GM19452 (cell line): ENCODE data around the gene EIF3I.
"Not testable (repeated sequence)": the region's sequence is repeated elsewhere in the genome, so short reads cannot be mapped to it uniquely, and the experiment has no call there.

Experiments
- ATAC-seq: cut with Tn5 transposase; IDR thresholded peaks from one replicate; pipeline ENCODE4 v1.9.1; 2021; ENCODE audit not compliant: unreplicated experiment

The EIF3I gene

DNA sequence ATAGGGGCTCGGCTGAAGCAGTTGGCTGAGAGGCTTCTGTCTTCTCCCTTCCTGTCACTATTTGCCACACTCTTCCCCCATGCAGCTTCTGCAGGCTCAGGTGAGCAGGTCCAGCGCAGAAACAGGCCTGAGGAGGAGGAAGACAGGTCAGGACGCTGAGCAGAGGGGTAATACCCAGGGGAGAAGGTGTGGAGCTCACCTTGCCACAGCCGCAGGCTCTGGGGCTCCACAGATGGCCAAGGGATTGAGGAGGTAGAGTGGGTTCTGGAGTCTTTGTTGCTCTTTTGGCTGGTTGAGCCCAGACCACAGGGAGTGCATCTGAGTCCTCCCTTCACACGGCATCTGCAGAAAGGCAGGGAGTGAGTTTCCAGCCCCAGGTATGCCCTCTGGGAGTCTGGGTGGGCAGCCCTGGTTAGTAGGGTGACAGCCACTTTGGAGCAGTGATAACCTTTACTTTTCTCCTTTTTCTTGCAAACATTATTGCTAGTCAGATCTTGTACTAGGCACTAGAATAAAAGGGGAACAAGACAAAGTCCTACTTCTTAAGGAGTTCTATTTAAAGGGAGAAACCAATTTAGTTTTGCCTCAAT lies 9.7 kb downstream of the EIF3I start:
- ATAC-seq: no peak

DNA sequence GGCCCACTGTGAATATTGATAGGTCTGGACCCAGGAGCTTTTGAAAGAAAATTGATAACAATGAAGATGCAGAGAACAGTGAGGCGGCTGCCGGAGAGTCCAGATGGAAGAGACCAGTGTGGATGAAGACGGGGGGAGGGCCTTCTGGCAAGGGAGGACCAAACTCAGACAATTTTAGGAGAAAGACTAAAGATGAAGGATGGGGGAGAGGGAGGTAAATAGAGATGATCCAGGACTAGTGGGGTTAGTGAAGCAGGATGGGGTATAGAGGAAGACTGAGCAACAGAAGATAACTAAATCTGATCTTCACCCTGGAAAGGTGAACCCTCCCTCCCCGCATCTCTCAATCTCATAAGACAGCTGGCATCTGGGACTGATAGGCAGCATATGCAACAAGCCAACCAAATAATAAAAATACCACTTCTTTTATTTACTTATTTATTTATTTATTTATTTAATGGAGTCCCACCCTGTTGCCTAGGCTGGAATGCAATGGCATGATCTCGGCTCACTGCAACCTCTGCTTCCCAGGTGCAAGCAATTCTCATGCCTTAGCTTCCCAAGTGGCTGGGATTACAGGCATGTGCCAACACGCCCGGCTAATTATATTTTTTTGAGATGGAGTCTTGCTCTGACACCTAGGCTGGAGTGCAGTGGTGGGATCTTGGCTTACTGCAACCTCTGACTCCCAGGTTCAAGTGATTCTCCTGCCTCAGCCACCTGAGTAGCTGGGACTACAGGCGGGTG lies 10.5 kb downstream of the EIF3I start:
- no peak for ATAC-seq

DNA sequence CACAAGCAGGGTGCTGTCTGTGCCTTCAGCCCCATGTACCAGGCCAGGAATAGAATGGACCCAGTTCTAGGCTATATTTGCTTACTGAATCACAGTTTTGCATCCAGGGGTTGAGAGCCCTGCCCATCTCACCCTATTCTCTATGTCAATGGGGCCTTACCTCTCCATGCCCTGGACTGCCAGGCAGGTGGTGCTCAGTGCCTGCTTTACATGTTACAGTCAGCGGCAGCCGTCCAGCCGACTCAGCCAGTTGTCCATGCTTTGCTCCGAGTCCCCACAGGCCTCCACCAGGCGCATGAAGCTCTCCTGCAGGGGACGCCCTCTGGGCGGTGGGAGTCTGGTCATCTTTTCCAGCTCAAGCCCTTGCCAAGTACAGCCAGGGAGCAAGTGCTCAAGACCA lies 12.6 kb downstream of the EIF3I start:
- ATAC-seq: no peak

DNA sequence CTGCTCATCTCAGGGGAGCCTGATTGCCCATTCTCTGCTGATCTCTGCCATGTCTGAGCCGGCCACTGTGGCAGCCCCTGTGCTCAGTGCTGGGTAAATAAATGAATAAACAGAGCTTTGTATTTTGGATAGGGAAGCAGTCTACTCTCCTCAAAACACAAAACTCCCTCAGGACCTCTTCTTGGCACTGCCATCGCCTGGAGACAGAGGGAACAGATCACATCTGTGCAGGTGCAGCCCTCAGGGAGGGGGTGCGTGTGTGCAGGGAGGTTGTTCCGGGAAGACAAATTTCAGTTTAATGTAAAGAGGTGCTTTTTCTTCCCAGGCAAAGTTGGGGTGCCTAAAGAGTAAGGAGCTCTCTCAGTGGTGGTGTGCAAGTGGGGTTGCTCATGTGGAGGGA lies 17.1 kb downstream of the EIF3I start:
- no peak for ATAC-seq

DNA sequence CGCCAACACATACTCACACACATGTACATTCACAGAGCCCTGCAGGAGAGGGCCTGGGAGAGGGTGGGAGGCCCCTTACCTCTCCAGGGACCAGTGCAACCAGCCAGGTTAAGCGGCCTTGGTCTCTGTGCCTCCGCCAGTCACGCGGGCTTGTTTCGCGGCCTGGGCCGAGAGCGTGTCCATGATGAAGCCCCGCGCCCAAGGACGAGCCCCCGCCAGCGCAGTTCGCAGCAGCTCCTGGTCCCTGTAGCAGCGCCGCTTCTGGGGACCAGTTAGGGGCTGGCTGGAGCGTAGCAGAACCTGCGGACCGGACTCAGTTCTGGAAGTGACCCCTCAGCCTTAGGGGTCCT lies 17.6 kb downstream of the EIF3I start:
- ATAC-seq: no peak

DNA sequence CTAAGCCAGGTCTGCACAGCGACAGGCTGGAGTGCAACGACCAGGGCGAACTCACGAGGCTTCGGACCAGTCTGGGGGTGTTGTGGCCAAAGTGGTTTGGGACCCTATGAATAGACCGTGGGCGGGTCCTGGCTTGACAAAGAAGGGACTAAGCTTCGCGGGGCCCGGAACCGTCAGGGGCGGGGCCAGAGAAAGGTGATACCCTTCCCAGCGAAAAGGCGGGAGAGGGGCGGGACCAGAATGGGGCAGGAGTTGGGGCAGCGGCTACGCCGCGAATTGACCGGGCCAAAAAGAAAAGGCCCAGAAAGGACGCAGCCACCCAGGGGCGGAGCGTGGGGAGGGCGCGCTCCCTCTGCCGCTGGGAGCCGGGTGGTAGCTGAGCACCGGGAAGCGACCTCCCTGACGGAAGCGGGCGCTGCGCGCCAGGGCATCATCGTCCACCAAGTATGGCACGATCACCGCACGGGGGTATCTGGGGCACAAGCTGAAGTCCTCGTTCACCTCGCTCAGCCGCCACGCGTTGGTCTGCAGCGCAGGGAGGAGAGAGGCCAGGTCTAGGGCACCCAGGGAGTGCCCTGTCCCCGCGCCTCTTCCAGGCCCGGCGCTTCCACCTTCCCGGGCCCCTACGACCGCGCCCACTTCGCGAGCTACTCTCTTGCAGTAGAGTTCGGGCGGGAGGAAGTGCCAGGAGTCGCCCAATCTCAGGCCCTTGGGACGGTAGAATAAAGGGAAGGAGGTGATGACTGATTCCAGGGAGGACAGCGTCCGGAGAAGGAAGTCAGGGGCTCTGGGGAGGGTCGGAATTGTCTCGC lies 18.1 kb downstream of the EIF3I start:
- peak; percentile 49 for ATAC-seq

DNA sequence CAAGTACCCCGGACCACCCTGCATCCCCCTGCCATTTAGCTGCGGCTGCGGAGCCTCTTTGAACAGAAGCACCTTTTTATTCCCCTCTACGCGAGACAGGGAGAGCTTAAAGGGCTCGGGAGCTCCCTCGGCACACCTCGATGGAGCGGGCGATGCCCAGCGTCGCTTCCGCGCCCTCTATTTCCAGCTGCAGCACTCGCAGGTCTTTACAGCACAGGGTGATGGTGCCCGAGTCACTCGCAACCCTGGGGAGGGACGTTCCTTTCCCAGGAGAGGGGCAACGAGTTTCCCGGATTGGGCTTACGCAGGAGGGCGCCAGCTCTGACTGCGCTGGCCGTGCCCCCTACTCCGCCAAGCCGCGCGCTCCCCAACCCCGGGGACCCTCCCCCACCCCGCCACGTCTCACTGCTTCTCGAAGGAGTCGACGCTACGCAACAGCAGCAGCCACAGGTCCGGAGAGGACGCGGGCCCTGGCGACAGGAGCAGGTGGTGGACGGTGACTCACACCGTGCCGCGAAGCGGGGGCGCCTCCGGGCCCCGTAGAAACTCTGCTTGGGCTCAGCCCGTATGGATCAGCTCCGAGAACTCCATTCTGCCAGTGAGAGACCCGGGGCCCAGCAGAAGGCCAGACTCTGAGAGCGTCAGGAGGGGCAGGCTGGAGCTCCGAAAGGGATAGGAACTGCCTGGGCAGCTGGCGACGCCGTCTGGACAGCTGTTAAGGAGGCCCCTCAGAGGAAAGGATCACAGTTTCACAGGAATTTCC lies 19.0 kb downstream of the EIF3I start:
- ATAC-seq: peak; percentile 45

DNA sequence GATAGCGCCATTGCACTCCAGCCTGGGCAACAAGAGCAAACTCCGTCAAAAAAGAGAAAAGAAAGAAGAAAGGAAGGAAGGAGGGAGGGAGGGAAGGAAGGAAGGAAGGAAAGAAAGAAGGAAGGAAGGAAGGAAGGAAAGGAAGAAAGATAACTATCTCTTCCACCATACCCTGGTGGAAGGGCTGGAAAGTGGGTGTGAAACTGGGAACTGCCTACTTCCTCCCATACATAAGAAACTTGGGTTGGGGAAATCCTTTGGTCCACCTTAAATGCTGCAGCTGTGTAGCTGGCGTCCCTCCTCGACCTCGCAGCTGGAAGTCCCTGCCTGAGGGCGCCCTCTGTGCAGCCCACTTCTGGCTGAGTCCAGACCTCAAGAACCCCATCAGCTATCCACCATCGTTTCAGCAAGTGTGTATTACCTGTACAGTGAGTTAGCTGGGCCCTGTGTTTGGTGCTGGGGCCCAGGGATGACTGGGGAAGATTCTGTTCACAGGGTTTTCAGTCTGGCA lies 20.2 kb downstream of the EIF3I start:
- no peak for ATAC-seq

DNA sequence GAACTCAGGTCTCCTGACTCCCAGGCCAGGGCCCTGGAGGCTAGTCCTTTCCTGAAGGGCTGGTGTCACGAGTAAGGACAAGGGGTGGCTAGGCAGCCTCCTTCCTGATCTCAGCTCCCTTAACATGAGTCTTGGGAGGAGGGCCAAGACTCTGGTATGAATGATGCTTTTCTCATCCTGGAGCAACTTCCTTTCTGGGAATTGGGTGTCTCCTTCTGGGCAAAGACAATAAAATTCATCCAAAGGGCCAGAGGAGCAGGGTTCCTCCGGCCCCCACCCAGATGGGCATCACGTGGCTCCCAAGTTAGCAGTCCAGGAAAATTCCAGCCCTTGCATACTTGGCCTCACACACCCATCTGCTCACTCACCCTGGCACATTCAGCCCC lies 24.7 kb downstream of the EIF3I start, which contains the start of gene FAM167B:
TSS of gene FAM167B (plus strand) at position 335 of the 386 bp plus-strand sequence. CDS start 200 bp downstream, outside the sequence.
- no peak for ATAC-seq

DNA sequence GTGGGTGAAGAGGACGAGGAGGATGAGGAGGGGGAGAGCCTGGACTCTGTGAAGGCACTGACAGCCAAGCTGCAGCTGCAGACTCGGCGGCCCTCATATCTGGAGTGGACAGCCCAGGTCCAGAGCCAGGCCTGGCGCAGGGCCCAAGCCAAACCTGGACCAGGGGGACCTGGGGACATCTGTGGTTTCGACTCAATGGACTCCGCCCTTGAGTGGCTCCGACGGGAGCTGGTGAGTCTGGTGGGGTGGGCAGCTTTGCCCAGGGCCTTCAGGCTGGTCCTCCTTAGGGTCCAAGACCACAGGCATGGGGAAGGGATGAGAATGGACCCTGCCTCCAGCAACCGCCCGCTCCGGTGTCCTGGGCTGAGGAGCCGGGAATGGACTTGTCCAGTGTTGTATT lies 25.2 kb downstream of the EIF3I start:
- ATAC-seq: no peak

DNA sequence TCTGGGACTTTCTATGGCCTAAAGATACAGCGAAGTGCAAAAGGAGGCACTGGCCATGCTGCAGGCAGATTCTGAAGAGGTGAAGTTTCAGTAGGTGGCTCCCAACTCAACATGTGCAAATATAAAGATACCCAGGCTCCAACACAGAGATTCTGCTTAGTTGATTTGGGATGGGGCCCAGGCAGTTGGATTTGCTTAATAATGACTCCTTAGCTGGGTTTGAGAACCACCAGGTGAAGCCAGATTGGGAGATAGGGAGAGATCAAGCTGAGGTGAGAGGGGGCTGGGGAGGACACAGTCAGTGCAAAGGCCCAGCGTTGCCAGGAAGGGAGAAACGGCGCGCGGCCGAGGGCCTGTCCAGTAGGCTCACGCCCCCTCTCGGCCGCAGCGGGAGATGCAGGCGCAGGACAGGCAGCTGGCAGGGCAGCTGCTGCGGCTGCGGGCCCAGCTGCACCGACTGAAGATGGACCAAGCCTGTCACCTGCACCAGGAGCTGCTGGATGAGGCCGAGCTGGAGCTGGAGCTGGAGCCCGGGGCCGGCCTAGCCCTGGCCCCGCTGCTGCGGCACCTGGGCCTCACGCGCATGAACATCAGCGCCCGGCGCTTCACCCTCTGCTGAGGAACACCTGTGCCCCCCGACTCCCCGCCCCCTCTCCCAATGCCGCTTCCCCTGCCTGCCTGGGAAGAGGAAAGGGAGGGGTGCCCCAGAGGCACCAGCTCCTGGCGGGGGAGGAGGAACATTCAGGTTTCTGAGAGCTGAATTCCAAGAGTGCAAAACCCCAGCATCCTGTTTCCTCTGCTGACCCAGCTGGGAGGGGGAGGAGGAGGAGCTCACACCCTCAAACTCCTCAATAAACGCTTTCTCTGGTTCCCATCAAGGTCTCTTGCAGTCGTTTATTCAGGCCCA lies 26.0 kb downstream of the EIF3I start:
- ATAC-seq: no peak

DNA sequence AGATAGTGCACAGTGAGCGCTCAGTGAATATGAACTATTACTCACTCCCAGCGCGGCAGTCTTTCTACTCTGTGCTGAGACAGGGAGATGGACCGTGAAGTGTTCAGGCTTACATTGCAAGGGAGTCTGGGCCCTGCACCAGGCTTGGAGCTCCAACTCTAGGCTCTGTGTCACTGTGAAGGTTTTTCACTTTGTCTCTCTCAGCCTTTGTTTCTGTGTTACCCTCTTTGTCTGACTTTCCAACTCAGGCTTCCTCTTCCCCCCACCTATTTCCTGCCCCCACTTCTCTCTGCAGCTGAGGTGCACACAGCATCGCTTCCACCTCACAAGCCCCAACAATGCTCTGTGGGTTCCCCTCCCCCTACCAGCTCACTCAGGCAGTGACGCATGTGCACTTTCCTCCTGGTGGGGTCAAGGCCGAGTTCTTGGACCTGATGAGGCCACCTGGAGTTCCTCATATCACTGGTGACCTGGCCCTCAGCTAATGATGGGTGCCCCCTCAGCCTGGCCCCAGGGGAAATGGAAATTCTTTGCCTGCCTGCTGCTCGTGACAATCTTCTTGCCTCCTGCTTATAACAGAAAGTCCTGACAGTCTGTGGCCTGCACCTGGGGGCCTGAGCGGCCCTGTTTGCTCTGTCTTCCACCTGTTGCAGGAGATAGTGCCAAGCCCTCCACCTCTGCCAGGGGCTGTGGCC lies 27.8 kb downstream of the EIF3I start:
- peak; percentile 47 for ATAC-seq

DNA sequence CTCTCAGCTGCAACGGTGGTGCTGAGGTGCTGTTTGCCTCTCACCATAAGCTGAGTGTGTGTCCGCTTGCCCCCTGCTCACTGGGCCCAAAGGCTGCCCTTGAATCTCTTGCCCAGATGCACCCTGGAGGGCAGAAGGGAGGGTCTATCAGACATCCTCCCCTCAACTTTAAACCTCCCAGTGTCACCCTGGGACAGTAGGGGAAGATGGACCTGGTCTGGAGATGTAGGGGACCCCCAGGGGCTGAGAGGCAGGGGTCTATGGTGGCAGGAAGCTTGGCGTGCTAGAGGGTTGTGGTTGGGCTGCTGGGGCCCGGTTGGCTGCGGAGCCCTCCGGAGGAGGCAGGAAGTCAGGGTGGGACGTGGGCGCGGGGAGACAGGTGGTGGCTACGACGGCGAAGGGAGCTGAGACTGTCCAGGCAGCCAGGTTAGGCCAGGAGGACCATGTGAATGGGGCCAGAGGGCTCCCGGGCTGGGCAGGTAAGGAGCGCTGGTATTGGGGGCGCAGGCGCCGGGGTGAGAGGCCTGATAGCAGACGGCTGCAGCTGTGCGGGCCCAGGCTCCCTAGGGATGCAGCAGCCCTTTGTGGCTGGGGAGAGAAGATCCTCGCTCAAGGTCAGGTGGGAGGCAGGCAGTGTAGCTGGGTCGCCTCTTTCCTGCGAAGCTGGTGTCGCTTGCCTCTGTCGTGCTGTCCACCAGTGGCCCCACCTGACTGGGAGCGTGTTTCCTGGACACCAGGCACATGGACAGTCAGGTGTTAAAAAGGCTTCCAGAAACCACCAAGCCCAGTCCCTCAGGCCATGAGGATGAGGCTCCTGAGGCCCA lies 28.9 kb downstream of the EIF3I start, which contains the start of gene LCK:
TSS of gene LCK (plus strand) at position 373 of the 824 bp plus-strand sequence. CDS start 23,065 bp downstream, outside the sequence.
- no peak for ATAC-seq

DNA sequence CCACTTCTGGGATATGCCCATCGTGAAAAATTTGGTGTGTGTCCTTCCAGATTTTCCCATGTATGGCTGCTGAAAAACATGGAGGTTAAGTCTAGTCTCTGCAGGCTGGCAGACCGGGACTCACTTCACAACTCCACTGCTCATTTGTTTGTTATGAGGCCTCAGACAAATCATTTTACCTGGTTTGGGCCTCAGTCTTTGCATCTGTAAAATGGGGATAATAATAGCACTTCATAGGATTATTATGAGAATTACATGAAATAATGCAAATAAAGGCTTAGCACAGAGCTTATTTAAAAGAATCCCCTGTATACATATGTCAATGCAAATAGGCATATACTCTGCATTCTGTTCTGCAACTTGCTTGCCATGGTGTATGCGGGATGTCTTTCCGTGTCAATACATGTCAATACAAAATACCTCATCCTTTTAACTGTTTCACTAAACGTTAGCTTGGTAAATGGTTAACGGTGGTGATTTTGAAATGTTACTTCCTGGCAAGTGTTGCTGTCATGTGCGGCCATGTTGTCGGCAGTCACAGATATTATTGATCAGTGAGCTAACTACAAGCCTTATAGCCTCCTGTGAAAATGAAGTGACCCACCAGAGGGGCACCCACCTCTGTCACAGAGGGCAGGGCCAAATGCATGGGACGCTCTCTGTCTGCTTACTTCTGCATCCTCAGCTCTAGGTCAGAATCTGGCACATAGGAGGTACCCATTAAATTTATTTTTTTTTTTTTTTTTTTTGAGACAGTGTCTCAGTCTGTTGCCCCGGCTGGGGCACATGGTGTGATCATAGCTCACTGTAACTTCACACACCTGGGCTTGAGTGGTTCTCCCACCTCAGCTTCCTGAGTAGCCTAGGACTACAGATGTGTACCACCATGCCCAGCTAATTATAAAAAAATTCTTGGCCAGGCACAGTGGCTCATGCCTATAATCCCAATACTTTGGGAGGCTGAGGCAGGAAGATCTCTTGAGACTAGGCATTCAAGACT lies 33.2 kb downstream of the EIF3I start:
- ATAC-seq: no peak

DNA sequence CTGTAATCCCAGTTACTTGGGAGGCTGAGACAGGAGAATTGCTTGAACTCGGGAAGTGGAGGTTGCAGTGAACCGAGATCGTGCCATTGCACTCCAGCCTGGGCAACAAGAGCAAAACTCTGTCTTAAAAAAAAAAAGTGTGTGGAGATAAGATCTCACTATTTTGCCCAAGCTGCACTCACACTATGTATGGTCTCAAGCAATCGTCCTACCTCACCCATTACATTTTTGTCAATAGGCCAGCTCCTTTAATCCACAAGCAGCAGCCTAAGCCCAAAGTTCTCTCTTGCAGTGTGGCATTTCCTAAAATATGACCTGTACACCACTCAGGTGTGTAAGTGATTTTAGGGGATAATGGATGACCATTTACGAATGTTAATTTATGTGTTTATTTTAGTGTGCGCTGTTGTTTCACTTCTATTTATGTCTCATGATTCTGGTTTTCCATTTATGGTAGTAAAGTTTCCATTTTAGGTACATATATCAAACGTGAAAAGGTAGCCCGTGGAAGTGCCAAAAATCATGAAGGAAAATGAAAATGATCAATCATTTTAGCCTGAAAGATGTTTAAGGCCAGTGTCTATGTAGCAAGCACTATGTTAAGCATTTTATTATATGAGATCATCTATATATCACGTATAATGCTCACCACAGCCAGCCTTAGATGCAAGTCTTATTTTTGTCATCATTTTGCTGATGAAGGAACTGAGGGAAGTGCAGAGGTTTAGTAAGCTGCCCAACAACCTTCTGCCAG lies 34.4 kb downstream of the EIF3I start:
- ATAC-seq: no peak

DNA sequence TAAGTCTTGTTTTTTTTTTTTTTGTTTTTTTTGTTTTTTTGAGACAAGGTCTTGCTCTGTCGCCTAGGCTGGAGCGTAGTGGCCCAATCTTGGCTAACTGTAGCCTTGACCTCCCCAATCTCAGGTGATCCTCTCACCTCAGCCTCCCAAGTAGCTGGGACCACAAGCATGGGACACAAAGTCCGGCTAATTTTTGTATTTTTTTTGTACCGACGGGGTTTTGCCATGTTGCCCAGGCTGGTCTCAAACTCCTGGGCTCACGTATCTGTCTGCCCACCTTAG lies 35.0 kb downstream of the EIF3I start:
- ATAC-seq: no peak

DNA sequence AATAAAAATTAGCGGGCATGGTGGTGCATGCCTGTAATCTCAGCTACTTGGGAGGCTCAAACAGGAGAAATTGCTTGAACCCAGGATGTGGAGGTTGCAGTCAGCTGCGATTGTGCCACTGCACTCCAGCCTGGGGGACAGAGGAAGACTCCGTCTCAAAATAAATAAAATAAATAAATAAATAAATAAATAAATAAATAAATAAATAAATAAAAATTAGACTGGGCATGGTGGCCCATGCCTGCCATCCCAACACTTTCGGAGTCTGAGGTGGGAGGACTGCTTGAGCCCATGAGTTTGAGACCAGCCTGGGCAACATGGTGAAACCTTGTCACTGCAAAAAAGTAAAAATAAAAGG lies 41.0 kb downstream of the EIF3I start:
- not testable (repeated sequence) for ATAC-seq
